HG02970 (cell line): ENCODE results near the gene SEC14L6.
"Not testable (repeated sequence)": the region's sequence is repeated elsewhere in the genome, so short reads cannot be mapped to it uniquely, and the experiment has no call there.

Source experiments
- ATAC-seq: cut with Tn5 transposase; IDR thresholded peaks from one replicate; pipeline ENCODE4 v1.9.1; 2021; ENCODE audit warnings: mild to moderate bottlenecking, moderate library complexity, moderate number of reproducible peaks; ENCODE audit not compliant: unreplicated experiment, low FRiP score

Gene SEC14L6

DNA sequence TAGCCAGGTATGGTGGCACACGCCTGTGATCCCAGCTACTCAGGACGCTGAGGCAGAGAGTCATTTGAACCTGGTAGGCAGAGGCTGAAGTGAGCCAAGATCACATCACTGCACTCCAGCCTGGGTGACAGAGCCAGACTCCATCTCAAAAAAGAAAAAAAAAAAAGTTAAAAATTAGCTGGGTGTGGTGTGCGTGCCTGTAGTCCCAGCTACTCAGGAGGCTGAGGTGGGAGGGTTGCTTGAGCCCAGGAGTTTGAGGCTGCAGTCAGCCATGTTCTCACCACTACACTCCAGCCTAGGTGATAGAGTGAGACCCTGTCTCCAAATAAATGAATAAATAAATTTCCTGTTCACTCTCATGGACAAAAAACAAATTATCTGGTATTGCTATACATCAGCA, 5.0 kb downstream of the SEC14L6 start:
- ATAC-seq: not testable (repeated sequence)

DNA sequence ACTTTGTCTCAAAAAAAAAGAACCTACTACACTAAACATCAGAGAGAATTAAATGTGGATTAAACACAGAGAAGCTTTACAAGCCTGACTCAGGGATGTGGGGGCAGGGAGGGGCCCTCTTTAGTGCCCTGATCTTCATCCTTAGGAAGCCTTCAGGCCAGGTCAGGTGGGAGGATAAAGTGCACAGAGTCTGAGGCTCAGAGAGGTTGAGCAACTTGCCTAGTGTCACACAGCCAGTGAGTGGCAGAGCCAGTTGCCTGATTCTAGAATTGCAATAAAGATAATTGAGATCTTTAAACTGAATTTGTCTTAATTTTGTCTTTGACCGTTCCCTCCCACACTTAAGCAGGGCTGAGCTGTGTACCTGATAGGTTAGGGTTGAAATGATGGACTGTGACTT, 7.2 kb downstream of the SEC14L6 start:
- no peak for ATAC-seq

DNA sequence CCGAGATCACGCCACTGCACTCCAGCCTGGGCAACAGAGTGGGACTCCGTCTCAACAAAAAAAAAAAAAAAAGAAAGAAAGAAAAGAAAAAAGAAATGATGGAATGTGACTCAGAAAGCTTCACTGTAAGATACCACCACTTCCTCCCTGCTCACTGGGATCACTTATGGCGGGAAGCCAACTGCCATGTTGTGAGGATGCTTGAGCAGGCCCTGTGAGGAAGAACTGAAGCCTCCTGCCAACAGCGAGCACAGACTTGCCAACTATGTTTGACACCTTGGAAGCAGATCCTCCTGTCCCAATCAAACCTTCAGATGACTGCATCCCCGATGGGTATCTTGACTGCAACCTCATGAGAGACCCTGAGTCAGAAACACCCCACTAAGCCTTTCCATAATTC, 8.3 kb downstream of the SEC14L6 start:
- no peak for ATAC-seq

DNA sequence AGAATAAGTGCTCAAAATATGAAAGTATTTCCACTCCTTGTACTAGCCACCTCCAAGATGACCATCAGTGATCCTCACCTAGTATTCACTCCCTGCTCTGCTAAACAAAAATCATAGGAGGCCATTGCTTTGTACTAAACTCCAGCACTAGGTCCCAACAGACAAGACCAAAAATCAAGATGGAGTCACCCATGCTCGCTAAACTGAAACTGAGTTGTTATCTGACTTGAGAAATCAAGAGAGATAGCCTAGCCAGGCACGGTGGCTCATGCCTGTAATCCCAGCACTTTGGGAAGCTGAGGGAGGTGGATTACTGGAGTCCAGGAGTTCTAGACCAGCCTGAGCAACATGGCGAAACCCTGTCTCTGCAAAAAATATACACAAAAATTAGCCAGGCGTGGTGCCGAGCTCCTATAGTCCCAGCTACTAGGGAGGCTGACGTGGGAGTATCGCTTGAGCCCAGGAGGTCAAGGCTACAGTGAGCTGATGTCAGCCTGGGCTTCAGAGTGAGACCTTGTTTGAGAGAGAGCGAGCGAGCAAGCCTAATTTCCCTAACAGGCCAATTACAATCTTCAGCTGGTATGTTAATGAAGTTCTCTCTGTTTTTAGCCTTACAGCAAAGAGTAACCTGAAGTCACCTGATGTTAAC, 9.3 kb downstream of the SEC14L6 start:
- ATAC-seq: no peak

DNA sequence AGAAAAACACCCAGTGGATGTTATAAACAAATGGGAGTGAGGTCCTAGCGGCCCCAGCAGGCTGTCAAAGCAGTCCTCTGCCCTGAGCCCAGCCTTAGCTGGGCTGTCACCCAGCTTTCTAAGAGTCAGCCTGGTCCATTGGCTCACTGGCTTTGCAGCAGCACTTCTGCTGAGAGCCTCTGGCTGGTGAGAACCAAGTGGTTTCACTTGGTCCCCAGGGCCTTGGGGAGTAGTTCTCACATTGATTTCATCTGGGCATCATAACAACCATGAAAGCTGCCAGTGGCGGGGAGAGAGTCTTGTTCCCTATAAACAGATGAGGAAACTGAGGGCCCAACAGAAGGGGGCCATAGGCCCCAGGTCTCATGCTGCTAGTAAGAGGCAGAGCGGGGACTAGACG, 11.4 kb downstream of the SEC14L6 start:
- ATAC-seq: no peak

DNA sequence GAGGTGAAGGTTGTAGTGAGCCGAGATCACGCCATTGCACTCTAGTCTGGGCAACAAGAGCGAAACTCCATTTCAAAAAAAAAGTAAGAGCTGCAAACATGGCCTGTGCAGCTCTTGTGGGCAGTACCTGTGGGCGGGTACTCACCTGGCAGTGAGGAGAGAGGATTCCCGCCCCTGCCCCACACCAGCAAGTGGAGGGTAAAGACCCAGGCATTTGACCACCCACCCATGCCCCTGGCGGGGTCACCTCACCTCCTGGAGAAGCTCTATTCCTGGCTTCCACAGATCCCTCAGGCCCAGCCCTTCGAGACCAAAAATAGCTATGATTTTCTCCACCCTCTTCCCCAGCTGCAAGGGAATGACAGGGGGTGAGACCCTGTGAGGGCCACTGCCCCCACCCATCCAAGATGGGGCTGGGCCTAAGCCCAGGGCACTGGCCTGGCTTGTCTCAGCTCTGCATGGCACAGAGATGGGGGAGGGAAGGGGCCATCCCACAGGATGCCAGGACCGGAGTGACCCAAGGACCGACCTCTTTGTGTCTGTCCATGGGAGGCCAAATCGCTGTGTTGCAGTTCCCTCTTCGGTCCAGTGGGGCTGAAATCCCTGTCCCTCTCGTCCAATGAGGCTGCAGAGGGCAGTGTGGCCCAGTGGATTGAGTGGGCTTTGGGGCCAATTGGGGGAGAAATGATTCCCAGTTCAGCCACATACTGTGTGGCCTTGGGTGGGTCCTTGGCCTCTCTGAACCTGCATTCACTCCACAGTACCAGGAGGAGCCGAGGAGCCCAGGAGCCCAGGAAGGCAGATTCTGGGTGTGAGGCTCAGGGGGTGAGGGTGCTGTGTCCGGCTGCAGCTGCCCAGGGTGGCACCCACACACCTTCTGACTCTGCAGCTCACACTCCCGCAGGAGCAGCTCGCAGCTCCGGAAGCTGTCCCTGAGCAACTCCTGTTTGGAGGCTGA, 14.6 kb downstream of the SEC14L6 start:
- ATAC-seq: no peak

DNA sequence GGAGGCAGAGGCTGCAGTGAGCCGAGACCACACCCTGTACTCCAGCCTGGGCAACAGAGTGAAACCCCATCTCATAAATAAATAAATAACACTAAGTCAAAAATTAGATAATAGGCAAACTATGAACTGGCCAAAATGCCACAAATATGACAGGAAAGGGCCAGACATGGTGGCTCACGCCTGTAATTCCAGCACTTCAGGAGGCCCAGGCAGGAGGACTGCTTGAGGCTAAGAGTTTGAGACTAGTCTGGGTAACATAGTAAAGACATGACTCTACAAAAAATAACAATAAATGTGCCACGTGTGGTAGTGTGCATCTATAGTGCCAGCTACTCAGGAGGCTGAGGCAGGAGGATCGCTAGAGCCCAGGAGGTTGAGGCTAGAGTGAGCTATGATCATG, 19.9 kb downstream of the SEC14L6 start:
- ATAC-seq: no peak

DNA sequence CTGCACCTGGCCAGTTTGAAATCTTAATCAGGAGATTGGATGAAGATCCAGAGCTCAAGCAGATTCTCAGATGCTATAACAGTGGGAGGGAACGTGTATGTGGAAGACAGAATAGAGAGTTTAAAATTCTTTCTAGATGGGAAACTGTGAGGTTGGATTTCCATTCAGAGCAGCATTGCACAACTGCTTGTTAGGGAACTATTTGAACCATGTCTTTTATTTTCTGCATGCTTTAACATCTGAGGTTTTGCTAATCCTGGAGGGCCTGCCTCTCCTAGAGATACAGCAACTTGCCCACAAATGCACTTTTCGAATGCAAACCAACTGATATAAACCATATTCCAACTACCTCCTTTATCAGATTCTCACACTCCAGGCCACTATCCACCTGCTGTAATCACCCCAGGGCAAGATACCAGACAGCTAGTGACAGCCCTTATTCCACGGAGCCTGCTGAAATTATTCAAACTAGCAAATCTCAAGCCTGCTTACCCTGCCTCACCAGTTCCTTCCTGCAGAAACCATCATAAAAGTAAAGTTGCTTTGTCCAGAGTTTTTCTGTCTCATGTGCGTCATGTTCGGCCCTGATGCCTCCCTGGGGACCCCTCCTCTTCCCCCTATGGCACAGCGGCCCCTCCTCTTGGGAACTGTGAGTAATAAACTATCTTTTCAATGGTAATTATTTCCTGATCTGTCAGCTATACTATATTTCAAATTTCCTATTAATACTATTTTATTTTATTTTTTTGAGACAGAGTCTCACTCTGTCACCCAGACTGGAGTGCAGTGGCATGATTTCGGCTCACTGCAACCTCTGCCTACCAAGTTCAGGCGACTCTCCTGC, 22.7 kb downstream of the SEC14L6 start:
- ATAC-seq: no peak

DNA sequence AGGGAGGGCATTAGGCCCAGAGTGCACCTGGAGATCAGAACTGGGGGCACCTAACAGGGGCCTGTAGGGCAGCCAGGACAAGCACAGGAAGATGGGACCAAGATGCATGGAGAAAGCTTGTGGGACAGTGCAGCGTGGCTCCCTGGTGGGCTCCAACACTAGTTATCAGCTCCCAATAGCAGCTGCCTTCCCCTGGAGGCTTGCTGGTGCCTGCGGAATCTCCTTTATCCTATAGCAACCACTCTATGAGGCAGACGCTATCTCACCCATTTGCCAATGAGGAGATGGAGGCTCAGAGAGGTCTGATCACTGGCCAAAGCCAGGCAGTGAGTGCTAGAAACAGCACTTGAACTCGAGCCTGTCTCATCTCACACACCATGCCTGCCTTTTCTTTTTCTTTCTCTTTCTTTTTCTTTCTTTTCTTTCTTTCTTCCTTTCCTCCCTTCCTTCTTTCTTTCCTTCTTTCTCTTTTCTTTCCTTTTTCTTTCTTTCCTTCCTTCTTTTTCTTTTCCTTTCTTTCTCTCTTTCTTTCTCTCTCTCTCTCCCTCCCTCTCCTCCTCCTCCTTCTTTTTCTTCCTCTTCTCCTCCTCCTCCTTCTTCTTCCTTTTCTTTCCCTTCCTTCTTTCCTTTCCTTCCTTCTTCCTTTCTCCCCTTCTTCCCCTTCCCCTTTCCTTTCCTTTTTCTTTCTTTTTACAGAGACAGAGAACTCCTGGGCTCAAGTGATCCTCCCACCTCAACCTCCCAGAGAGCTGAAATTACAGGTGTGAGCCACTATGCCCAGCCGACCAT, 25.0 kb downstream of the SEC14L6 start:
- no peak for ATAC-seq

DNA sequence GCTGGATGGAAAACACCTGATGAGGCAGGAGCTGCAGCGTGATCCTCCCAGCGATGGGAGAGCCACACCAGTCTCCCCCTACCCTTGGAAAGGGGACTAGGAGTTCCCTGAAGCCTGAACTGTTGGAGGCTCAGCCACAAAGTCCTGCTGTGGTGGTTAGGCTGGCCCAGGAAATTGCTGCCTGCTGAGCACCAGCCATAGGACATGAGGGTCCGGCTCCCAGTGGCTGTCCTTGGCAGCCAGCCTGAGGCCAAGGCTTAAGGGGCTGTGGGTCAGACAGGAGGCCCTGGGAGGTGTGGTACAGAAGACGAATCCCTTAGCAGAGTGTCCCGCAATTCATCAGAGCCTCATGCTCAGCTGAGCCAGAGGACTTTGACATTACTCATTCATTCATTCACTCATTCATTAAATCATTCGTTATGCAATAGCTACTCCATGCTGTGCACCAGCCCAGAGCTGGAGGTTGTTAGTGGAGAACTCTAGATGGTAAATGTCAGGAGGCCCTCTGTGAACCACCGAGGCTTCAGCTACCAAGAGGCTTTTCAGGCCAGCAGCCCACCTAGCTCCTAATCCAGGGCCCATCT, 26.6 kb downstream of the SEC14L6 start:
- no peak for ATAC-seq

DNA sequence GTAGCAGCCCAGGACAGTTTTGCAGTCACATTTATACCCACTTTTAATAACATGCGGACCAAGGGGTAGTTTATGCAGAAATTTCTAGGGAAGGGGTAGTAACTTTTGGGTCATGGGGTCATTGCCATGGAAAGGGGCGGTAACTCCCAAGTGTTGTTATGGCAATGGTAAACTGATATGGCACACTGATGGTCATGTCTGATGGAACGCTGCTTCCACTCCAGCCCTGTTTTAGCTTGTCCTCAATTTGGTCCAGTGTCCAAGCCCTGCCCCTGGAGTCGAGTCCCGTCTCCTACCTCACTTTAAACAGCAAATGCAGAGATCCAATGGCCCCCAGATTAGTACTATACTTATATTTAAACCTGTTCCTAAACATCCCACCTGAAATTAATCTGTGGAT, 29.8 kb downstream of the SEC14L6 start:
- ATAC-seq: no peak

DNA sequence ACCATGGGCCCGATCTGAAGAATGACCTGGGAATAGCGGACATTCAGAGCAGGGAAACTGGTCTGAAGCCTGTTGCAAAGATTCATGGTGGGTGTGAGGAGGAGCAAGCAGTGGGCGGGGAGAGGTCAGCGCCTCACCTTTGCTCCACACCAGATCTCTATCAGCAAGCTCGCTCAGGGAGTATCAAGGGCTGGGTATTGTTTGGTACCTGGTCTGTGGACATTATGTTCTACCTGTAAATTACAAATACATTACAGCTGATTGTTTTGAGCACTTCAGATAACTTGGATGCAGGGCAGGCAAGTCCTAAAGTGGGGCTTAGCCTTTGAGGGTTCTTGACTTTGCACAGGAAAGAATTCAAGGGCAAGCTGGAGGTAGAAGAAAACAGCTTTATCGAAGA, 30.3 kb downstream of the SEC14L6 start:
- no peak for ATAC-seq

DNA sequence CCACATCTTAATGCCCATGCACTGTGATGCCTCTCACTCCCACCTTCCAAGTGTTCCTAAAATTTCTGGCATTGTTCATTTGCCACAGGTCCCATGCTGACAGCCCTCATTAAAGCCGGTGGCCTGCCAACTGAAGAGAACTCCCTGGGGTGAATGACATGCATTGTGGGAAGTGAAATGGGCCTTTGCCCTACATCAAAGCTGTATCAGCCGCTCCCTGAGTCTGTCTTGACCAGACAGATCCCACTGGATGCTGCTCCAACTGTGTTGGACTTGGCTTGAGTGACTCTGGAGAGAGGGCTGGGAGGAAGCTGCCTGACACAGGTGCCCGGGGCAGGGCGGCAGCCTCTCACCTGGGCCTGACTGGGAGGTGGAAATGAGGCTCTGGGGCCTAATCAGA, 32.3 kb downstream of the SEC14L6 start:
- no peak for ATAC-seq

DNA sequence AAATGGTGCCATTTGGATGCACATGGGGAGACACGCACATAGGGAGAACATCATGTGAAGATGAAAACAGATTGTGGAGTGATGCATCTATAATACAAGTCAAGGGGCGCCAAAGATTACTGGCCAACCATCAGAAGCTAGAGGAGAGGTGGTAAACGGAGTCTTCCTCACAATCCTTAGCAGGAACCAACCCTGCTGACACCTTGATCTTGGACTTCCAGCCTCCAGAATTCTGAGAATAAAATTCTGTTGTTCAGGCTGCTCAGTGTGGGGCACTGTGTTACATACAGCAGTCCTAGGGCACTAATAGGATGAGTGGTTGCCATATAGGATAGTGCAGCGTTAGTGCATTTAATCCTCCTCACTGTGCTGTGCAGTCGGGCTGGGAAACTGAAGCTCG, 33.1 kb downstream of the SEC14L6 start:
- no peak for ATAC-seq

DNA sequence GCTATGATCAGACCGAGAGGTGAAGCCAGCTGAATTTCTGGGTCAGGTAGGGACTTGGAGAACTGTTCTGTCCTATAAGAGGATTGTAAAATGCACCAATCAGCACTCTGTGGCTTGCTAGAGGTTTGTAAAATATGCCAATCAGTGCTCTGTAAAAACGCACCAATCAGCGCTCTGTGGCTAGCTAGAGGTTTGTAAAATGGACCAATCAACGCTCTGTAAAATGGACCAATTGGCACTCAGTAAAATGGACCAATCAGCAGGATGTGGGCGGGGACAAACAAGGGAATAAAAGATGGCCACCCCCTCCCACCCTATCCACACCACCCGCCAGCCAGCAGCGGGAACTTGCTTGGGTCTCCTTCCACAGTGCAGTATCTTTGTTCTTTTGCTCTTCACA, 34.6 kb downstream of the SEC14L6 start:
- ATAC-seq: no peak

DNA sequence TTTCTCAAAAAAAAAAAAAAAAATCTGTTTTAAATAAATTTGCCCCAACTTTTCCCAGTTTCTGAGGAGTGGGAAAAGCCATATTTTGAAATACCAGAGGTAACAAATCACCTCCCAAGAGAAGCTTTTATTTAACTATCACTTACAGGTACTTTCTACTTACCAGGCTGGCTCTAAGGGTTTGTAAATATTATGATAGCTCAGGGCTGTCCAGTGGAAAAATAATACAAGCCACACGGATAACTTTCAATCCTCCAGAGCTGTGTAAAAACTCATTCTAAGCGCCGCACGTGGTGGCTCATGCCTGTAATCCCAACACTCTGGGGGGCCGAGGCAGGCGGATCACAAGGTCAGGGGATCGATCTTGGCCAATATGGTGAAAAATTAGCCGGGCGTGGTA, 35.4 kb downstream of the SEC14L6 start:
- no peak for ATAC-seq

DNA sequence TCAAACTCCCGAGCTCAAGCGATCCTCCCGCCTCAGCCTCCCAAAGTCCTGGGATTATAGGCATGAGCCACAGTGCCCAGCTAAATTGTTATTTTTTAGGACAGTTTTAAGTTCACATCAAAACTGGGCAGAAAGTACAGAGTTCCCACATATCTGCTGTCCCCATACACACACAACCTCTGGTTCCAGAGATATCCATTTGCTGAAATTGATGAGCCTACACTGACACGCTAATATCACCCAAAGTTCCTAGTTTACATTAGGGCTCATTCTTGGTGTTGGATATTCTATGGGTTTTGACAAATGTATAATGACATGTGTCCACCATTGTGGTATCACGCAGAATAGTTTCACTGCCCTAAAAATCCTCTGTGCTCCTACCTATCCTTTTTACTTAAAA, 38.3 kb downstream of the SEC14L6 start:
- no peak for ATAC-seq

DNA sequence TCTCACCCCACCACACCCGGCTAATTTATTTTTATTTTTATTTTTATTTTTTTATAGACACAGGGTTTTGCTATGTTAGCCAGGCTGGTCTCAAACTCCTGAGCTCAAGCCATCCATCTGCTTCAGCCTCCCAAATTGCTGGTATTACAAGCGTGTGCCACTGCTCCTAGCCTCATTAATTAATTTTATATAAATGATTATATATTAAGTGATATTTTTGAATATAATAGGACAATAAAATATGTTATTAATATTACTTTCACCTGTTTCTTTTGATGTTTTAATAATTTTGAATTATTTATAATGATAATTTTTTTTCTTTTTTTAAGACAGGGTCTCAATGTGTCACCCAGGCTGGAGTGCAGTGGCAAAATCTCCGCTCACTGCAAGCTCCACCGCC, 38.9 kb downstream of the SEC14L6 start:
- no peak for ATAC-seq

DNA sequence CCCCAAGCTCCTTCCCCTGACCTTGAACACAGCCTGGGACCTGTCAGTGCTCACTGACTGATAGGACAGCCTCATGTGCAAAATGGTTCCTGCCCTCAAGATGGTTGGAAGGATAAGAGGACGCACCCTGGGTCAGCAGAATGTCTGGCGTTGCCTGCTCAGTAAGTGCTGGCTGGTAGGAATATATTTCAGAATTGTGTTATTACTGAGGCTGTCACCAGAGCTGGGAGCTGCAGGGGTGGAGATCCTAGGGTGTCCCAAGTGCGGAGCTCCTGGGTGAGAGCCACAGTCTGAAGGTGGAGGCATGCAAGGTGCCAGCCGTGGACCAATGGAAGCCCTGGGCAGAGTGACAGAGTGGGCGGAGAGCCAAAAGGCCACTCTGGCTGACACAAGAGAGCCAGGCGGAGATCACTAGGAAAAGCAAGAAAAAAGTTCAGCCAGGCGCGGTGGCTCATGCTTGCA, 40.0 kb downstream of the SEC14L6 start:
- ATAC-seq: no peak

DNA sequence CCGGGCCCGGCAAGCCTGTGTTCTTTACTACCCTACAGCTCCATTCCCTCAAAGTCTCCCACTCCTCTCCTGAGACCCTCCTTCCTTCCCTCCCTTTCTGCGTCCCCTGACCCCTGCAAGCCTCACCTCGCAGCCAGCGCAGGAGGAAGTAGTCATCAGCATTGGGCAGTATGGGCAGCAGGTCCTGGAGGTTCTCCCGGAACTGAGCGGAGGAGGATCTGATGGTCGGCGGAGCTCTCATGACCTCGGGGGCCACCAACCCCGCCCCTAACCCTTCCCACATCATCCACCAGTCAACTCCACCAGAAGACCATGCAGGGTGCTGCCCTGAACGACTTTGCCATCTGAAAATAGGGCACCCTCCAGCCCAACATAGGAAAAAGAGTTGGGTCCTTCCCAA, 43.0 kb downstream of the SEC14L6 start:
- ATAC-seq: no peak
